ENCODE results near the gene ST6GALNAC4.

ST6GALNAC4 gene

GRCh38 chr9:127868278-127868902, 48.5 kb downstream of the ST6GALNAC4 start:
- no peak for DNase-seq

DNA sequence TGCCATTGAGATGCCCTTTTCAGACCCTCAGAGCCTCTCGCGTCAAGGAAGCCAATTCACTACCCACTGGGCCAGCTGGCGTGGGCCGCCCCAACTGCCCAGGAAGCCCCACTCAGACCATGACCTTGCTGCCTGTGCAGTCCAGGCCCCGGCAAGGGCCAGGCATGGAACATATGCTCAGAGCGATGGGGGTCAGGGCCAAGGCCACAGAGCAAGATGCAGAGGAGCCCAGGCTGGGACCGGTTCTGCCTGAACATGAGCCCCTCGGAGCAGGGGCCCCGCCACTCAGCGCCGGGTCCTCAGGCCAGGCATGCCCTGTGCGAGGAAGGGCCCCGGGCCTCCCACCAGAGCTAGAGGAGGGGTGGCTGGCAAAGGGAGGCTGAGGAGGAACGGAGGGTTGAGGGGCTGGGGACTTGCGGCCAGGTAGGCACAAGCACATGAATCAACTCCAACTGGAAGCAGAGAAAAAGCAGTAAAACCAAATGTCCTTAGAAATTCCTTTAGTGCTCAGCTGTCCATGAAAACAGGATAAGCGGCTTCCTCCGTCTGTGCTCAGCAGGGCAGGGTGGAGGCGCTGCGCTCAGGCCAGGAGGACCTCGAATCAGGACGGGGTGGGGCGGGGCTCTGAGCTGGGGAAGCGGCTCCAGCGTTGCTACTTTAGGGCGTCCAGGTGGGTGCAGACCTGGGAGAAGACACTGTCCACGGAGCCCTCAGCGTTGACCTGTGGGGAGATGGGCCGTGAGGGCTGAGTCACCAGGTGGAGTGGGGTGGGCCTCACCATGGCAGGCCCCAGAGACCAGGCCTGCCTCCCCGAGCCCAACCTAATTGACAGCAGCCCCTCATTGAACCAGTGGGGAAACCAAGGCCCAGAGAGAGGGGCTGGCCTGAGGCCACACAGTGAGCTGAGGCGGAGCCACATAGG, 49.2 kb downstream of the ST6GALNAC4 start:
- DNase-seq, result no peak

GRCh38 chr9:127866535-127866934, 50.3 kb downstream of the ST6GALNAC4 start:
- DNase-seq, result no peak

DNA sequence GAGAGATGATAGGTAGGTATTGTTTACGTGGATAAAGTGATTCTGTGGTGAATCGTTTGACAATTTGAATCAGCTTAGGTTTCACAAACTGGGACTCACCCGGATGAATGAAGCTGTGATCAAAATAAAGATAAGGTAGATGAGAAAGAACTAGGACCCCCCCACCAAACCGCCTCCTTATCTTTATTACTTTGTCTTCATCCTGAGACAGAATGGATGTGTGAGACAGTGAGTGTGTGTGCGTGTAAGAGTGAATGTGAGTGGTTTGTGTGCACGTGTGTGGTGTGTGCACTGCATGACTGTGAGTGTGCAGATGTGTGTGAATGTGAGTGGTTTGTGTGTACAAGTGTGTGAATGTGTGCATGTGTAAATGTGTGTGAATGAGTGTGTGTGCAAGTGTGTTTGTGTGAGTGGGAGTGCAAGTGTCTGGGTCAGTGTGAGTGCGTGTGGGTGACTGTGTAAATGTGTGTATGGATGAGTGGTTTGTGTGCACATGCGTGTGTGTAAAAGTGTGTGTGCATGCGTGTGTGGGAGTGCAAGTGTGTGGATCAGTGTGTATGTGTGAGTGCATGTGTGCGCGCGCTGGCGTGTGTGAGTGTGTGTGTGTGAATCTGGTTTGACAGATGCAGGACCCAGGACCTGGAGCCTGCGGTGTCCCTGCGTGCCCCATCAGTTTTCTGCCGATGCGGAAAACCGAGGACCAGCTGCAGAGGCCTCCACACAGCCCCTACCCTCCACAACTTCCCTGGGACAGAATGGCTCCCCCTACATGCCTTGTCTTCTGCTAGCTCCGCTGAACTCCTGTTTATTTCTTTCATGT, 51.0 kb downstream of the ST6GALNAC4 start:
- no peak for DNase-seq

- DNase-seq, result no peak
Observed at GRCh38 chr9:127863191-127863621, 53.6 kb downstream of the ST6GALNAC4 start.

- no peak for DNase-seq
Observed at GRCh38 chr9:127862075-127863011, 54.5 kb downstream of the ST6GALNAC4 start.

DNA sequence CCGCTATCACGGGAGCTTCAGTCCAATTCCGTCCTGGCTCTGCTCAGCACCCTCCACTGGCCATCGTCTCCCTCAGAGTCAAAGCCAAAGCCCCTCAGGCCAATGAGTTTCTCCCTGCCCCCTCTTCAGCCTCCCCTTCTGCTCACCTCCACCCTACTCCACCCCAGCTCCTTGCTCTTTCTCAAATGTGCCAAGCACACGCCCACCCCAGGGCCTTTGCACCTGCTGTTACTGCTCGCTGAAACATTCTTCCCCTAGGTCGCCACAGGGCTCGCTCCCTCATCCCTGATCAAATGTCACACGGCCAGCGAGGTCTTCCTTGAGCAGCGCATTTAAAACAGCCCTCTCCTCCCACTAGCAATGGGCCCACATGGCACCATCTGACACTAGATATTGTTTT, 56.1 kb downstream of the ST6GALNAC4 start:
- no peak for DNase-seq

- DNase-seq, result no peak
Observed at GRCh38 chr9:127860260-127860659, 56.6 kb downstream of the ST6GALNAC4 start.

DNA sequence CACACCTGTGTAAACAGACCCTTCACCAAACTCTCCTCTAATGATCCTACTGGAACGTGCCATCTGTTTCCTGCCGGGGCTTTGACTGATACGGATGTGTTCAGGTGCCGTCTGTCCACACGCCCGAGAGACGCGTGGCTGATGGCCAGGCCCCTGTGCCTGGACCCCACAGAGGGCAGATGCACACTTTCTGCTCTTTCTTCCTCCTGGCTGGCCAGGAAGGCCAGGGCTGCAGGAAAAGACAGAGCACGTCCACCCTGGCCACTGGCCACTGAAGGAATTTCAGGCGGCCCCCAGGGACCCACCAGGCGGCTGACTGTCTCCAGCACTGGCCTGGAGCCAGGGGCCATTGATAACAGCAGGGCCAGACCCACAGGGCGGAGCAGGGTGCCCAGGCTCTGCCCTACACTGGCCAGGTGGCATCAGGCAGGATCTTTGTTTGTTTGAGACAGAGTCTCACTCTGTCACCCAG, 58.8 kb downstream of the ST6GALNAC4 start:
- no peak for DNase-seq

Measured in islet precursor cell (in vitro differentiated cells).